Testis (tissue), 3 donors: ENCODE results near the gene ERAP2. TPM values are rescaled to one million over a fixed set of nuclear protein-coding genes. Genes with fewer than 3 reads are reported as not detected.

Experiments used
- DNase-seq: peaks from one replicate; pipeline ENCODE4 v3.0.0-alpha.2; 2019
- H3K27ac ChIP-seq, 2 donors: fragments of 200-600 bp; sonication (generic); one replicate each; pipeline ENCODE4 v1.5.1; 2019
- H3K27me3 ChIP-seq: fragments of 200-600 bp; sonication (generic); one replicate; pipeline ENCODE4 v1.5.1; 2019
- H3K36me3 ChIP-seq: fragments of 200-600 bp; sonication (generic); one replicate; pipeline ENCODE4 v1.5.1; 2017; ENCODE audit warnings: low read depth; ENCODE audit errors: missing control alignments
- H3K4me1 ChIP-seq: fragments of 200-600 bp; sonication (generic); one replicate; pipeline ENCODE4 v1.5.1; 2019
- H3K4me3 ChIP-seq, 2 donors: fragments of 200-600 bp; sonication (generic); one replicate each; pipeline ENCODE4 v1.5.1; 2017 to 2019
- H3K9me3 ChIP-seq: fragments of 200-600 bp; sonication (generic); one replicate; pipeline ENCODE4 v1.5.1; 2017
- POLR2A ChIP-seq: fragments of 450-650 bp; IDR thresholded peaks from one replicate; pipeline ENCODE4 v1.6.1; 2017; ENCODE audit warnings: antibody characterized with exemption, mild to moderate bottlenecking, moderate library complexity
- WGBS, 2 donors: methylation state at CpG; one replicate each; pipeline ENCODE4 v1.1.5; 2018; 5-methylcytosine and 5-hydroxymethylcytosine counted together
- intact Hi-C: fragments of 100-400 bp; cut with DNase I; formaldehyde crosslinking; loops from one replicate; pipeline ENCODE4 v1.15.1; 2023; ENCODE audit warnings: low total_unique reads
- polyA plus RNA-seq: library from polyadenylated mRNA; stranded (reverse); fragments of 350-450 nt; fragmentation: Illumina TruSeq; extraction: RNeasy Lipid Tissue Mini Kit (QIAGEN cat#74804); gene quantifications from one replicate; pipeline ENCODE4 v1.2.3, GENCODE V29; 2014; ENCODE audit warnings: low read depth, low replicate concordance; ENCODE audit not compliant: insufficient read depth
- total RNA-seq, 2 donors: library from RNA; depleted of rRNA; stranded (reverse); fragments of >200 nt; gene quantifications; one replicate each; pipeline ENCODE4 v1.2.3, GENCODE V29; 2016
- TF ChIP-seq, protein P1 (sequence below), 3 experiments: fragments of 450-650 bp in 2 of 3; fragments of 200-600 bp in 1 of 3; sonication (generic) in 1 of 3; IDR thresholded peaks; one replicate each; pipeline ENCODE4 v1.5.1; 2016 to 2019; ENCODE audit warnings: antibody characterized with exemption in 3 of 3, mild to moderate bottlenecking in 2 of 3, moderate library complexity in 1 of 3

The ERAP2 gene
- total and polyA plus RNA-seq, 3 donors from 2014 or later = 4.0 to 5.6 (median 4.4) TPM

DNA sequence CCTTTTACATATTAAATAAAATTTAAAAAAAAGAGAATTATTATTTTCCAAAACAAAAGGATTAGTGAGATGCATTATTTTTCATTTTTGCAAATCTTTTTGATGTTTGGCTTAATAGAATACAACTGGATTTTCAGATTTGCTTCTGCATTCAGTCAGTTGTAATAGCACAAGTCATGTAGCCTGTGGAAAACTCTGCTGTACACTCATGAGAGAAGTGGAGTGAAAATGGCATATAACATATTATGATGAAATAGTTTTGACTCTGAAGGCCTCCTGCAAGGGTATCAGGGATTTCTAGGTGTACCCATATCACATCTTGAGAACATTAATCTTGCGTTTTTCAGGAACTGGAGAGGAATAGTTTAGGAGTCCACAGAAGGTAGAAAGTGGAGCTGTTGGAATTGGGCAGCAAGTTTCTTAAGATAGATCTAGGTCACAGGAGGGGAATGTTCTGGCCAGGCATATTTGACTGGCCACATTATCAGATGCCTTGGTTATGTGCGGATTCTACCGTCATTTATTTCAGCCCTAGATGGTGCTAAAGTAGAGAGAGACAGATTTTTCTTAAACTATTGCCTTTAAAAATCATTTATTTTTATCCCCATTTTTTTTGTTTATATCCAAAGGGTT is 75.9 kb downstream of the ERAP2 start:
- H3K36me3 ChIP-seq = no peaks in the 10 kb centered on the region
- 78 to 85% methylated on average over 3 of the region's 3 CpGs for WGBS, 2 donors
- H3K9me3 ChIP-seq = no peaks in the 10 kb centered on the region
- H3K27ac ChIP-seq = peak overlapping the region in 1 of 2 donors; percentile 39
- no peak overlapping the region for H3K4me3 ChIP-seq
- H3K27me3 ChIP-seq = no peaks in the 10 kb centered on the region
- no peaks in the 10 kb centered on the region for H3K4me1 ChIP-seq
- intact Hi-C loops = no loop called here
- no peak for DNase-seq
- no peak for TF ChIP-seq POLR2A
- TF ChIP-seq, protein P1, sequence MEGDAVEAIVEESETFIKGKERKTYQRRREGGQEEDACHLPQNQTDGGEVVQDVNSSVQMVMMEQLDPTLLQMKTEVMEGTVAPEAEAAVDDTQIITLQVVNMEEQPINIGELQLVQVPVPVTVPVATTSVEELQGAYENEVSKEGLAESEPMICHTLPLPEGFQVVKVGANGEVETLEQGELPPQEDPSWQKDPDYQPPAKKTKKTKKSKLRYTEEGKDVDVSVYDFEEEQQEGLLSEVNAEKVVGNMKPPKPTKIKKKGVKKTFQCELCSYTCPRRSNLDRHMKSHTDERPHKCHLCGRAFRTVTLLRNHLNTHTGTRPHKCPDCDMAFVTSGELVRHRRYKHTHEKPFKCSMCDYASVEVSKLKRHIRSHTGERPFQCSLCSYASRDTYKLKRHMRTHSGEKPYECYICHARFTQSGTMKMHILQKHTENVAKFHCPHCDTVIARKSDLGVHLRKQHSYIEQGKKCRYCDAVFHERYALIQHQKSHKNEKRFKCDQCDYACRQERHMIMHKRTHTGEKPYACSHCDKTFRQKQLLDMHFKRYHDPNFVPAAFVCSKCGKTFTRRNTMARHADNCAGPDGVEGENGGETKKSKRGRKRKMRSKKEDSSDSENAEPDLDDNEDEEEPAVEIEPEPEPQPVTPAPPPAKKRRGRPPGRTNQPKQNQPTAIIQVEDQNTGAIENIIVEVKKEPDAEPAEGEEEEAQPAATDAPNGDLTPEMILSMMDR (IDR thresholded peaks at IDR 0.05) = no peak

DNA sequence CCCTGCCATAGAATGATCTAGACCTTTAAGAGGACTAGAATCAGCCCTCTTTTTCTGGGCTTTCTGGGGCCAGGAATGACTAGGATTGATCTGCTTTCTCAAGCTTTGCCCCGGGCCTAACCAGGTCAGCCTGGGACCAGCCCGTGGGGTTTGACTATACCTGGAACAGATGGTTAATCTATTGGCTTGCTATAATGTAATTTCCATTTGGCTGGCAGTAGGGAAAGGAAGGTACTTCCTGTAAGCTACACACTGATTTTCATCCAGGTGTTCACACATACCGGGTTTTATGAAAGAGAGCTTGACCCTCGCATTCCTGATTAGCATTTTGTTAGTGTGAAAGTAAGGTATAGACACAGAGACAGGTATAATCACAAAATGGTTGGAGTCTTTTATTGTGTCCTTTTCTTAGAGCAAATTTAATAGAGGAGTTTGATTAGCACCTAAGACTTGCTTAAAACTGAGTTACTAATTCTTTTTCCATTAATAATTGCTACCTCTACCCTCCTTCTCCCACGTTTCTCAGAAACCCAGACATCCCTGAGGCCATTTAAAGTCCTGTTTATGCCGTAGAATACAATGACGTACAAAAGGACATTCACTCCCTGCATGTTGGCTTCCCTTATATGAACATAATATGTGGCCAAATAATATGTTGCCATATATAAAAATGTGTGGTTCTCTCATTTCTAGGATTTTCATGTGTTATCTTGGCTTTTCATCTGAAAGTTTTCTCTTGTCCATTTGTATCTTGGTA is 76.9 kb downstream of the ERAP2 start:
- Histone ChIP-seq H3K27me3 (no peaks in the 10 kb centered on the region), H3K4me1 (no peaks in the 10 kb centered on the region), H3K27ac (peak overlapping the region in 1 of 2 donors; percentile 39), H3K36me3 (no peaks in the 10 kb centered on the region), H3K4me3 (no peak overlapping the region), H3K9me3 (no peaks in the 10 kb centered on the region)
- TF ChIP-seq POLR2A = no peak
- TF ChIP-seq, protein P1 (IDR thresholded peaks at IDR 0.05) = no peak
- intact Hi-C loops = no loop called here
- WGBS, 2 donors = 83 to 86% methylated on average over 7 of the region's 7 CpGs
- no peak for DNase-seq

DNA sequence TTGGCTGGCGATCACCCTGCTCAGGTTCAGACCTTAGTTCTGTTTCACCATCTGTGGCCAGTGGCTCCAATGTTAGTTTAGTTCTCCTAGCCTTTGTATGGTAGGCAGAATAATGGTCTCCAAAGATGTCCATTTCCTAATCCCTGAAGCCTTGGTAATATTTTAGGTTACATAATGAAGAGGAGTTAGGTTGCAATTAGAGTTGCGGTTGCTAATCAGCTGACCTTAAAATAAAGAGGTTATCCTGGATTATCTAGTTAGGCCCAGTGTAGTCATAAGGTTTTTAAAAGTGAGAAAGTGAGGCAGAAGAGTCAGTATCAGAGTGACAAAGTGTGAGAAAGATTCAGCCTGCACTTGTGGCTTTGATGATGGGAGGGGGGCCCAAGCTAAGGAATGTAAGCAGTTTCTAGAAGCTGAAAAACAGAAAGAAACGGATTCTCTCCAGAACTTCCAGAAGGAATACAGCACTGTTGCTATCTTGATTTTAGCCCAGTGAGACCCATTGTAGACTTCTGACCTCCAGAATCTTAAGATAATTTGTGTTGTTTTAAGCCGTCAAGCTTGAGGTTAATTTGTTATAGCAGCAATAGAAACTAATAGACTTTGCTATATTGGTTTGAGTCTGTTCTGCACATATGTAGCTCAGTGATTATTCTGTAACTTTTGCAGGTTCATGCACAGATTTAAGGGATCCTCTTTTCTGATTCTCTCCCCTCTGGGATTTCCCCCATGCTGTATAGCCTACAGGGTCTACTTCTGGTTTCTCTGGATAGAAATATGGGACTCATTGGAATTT is 81.2 kb downstream of the ERAP2 start:
- WGBS, 2 donors = 82 to 91% methylated on average over 4 of the region's 4 CpGs
- intact Hi-C loops = no loop called here
- H3K4me3 ChIP-seq = no peak overlapping the region

DNA sequence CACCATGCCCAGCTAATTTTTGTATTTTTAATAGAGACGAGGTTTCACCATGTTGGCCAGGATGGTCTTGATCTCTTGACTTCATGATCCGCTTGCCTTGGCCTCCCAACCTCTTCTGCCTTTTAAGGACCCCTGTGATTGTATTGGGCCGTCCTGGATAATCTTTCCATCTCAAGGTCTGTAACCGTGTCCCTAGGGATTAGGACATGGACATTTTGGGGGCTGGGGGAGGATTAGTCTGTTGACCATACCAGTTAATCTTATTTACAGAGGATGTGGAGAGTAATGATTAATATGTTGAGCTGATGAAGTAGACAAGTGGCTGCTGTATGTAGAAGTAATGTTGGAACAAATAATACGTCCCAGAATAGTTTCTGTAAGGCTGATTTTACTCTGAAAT is 82.7 kb downstream of the ERAP2 start:
- no peak for DNase-seq
- no peak overlapping the region for H3K4me3 ChIP-seq
- 94 to 97% methylated on average over 5 of the region's 5 CpGs for WGBS, 2 donors
- no peak overlapping the region for H3K27ac ChIP-seq
- no peaks in the 10 kb centered on the region for H3K4me1 ChIP-seq
- intact Hi-C loops = no loop called here
- TF ChIP-seq, protein P1 (IDR thresholded peaks at IDR 0.05) = no peak
- TF ChIP-seq POLR2A = no peak
- no peaks in the 10 kb centered on the region for H3K9me3 ChIP-seq
- H3K36me3 ChIP-seq = no peaks in the 10 kb centered on the region
- no peaks in the 10 kb centered on the region for H3K27me3 ChIP-seq

More for the DNA sequence above, 81.2 kb downstream of the ERAP2 start:
- Histone ChIP-seq H3K27me3 (no peaks in the 10 kb centered on the region), H3K4me1 (no peaks in the 10 kb centered on the region), H3K36me3 (no peaks in the 10 kb centered on the region), H3K27ac (no peak overlapping the region), H3K9me3 (no peaks in the 10 kb centered on the region)
- no peak for DNase-seq
- TF ChIP-seq, protein P1 (IDR thresholded peaks at IDR 0.05) = no peak
- no peak for TF ChIP-seq POLR2A
